Loucy (cell line): Measurements from ENCODE around the gene PFKFB2.

Experiments used
- CTCF ChIP-seq: fragments of 200-600 bp; sonication (generic); conservative IDR thresholded peaks from 2 replicates; pipeline ENCODE4 v1.5.1; 2014; ENCODE audit warnings: mild to moderate bottlenecking, antibody characterized with exemption, low read length
- EZH2phosphoT487 ChIP-seq: fragments of 200-600 bp; IDR thresholded peaks from 2 replicates; pipeline ENCODE4 v1.6.1; 2018; ENCODE audit warnings: antibody characterized with exemption, mild to moderate bottlenecking, moderate library complexity, borderline replicate concordance

- TF ChIP-seq CTCF (no peak), EZH2phosphoT487 (no peak)
Observed at GRCh38 chr1:207049054-207049453, 4.0 kb upstream of the PFKFB2 start.
